K562 (cell line): Measurements from ENCODE around the gene ARHGAP10. TPM values are rescaled to one million over a fixed set of nuclear protein-coding genes. Genes with fewer than 3 reads are reported as not detected.

ENCODE experiments used
- C11orf30 ChIP-seq: fragments of 450-650 bp; IDR thresholded peaks from 2 replicates; pipeline ENCODE4 v1.6.1; 2016; ENCODE audit warnings: low read depth, mild to moderate bottlenecking
- CBX5 ChIP-seq: IDR thresholded peaks from 2 replicates; pipeline ENCODE4 v1.6.1; 2014; ENCODE audit warnings: low read depth, borderline replicate concordance
- CEBPG ChIP-seq, 3 experiments: fragments of 200-800 bp in 1 of 3; sonication (Bioruptor generic) in 1 of 3; sonication (generic) in 1 of 3; formaldehyde crosslinking in 1 of 3; IDR thresholded peaks in 2 of 3; conservative IDR thresholded peaks in 1 of 3; 2 replicates each; pipeline versions ENCODE4 v1.6.1 to v1.8.0; 2016 to 2022; ENCODE audit warnings: missing compliant biosample characterization in 2 of 3, missing genetic modification characterization in 2 of 3, mild to moderate bottlenecking in 1 of 3, missing genetic modification reagents in 1 of 3
- DPF2 ChIP-seq: fragments of 450-650 bp; IDR thresholded peaks from 2 replicates; pipeline ENCODE4 v1.6.1; 2016
- L3MBTL2 ChIP-seq: fragments of 450-650 bp; IDR thresholded peaks from 2 replicates; pipeline ENCODE4 v1.6.1; 2016; ENCODE audit warnings: mild to moderate bottlenecking, moderate library complexity
- PHF20 ChIP-seq: fragments of 450-650 bp; IDR thresholded peaks from 2 replicates; pipeline ENCODE4 v1.6.1; 2018; ENCODE audit not compliant: partially characterized antibody
- RBFOX2 ChIP-seq: fragments of 200-400 bp; formaldehyde crosslinking; IDR thresholded peaks from 2 replicates; pipeline ENCODE4 v1.6.1; 2017; ENCODE audit warnings: low read depth, mild to moderate bottlenecking, low read length, moderate library complexity
- SRSF9 ChIP-seq: fragments of 200-400 bp; formaldehyde crosslinking; IDR thresholded peaks from 2 replicates; pipeline ENCODE4 v1.6.1; 2017; ENCODE audit warnings: low read depth, low read length, borderline replicate concordance
- U2AF1 ChIP-seq: fragments of 200-400 bp; formaldehyde crosslinking; optimal IDR thresholded peaks from 2 replicates; pipeline ENCODE3; 2017; ENCODE audit warnings: mild to moderate bottlenecking, low read depth, low read length, moderate library complexity
- ZNF41 ChIP-seq: fragments of 250-450 bp; sonication (Bioruptor Pico); conservative IDR thresholded peaks from 2 replicates; pipeline ENCODE4 v1.4.0; 2020; ENCODE audit warnings: mild to moderate bottlenecking
- polyA plus RNA-seq, 8 experiments: library from polyadenylated mRNA; depleted of rRNA in 4 of 8; stranded (reverse) in 5 of 8; unstranded in 3 of 8; fragments of >200 nt; fragmentation: Nextera tagmentation in 2 of 8; fragmentation: Illumina TruSeq in 1 of 8; extraction: Ambion mirVana in 2 of 8; extraction: Trizol in 1 of 8; gene quantifications; 2 replicates each; pipeline versions ENCODE4 v1.2.1 to v1.2.3, GENCODE V29; 2011 to 2014; ENCODE audit warnings: inconsistent platforms in 1 of 8, missing spikeins in 1 of 8
- total RNA-seq, 7 experiments: library from RNA; depleted of rRNA in 6 of 7; stranded (reverse); fragments of >200 nt in 6 of 7; fragmentation: Illumina TruSeq in 2 of 7; extraction: Trizol in 2 of 7; gene quantifications; 2 replicates each; pipeline versions ENCODE4 v1.2.1 to v1.2.3, GENCODE V29; 2011 to 2021; ENCODE audit warnings: low replicate concordance in 1 of 7
- TF ChIP-seq, protein P1 (sequence below), 2 experiments: fragments of 450-650 bp; IDR thresholded peaks; 2 replicates each; pipeline ENCODE4 v1.6.1; 2018; ENCODE audit warnings: mild to moderate bottlenecking in 2 of 2, low read depth in 1 of 2; ENCODE audit not compliant: partially characterized antibody in 2 of 2
- TF ChIP-seq, protein P2 (sequence below), 2 experiments: fragments of 250-450 bp in 1 of 2; fragments of 450-650 bp in 1 of 2; sonication (Bioruptor Pico) in 1 of 2; IDR thresholded peaks; 2 replicates each; pipeline versions ENCODE4 v1.6.1 to v1.8.0; 2016 to 2021; ENCODE audit warnings: mild to moderate bottlenecking in 2 of 2, moderate library complexity in 2 of 2, missing compliant biosample characterization in 1 of 2, missing genetic modification characterization in 1 of 2
- TF ChIP-seq, protein P3 (sequence below): fragments of 450-650 bp; IDR thresholded peaks from 2 replicates; pipeline ENCODE4 v1.6.1; 2016; ENCODE audit warnings: borderline replicate concordance
- TF ChIP-seq, protein P4 (sequence below): fragments of 450-650 bp; IDR thresholded peaks from 2 replicates; pipeline ENCODE4 v1.6.1; 2017; ENCODE audit warnings: antibody characterized with exemption

Gene ARHGAP10
- total and polyA plus RNA-seq, 9 of the 15 experiments (the other 6 are each of a cell fraction or from before 2014, with no cell fraction given) = 0.03 to 0.22 (median 0.06) TPM; not detected in 3

DNA sequence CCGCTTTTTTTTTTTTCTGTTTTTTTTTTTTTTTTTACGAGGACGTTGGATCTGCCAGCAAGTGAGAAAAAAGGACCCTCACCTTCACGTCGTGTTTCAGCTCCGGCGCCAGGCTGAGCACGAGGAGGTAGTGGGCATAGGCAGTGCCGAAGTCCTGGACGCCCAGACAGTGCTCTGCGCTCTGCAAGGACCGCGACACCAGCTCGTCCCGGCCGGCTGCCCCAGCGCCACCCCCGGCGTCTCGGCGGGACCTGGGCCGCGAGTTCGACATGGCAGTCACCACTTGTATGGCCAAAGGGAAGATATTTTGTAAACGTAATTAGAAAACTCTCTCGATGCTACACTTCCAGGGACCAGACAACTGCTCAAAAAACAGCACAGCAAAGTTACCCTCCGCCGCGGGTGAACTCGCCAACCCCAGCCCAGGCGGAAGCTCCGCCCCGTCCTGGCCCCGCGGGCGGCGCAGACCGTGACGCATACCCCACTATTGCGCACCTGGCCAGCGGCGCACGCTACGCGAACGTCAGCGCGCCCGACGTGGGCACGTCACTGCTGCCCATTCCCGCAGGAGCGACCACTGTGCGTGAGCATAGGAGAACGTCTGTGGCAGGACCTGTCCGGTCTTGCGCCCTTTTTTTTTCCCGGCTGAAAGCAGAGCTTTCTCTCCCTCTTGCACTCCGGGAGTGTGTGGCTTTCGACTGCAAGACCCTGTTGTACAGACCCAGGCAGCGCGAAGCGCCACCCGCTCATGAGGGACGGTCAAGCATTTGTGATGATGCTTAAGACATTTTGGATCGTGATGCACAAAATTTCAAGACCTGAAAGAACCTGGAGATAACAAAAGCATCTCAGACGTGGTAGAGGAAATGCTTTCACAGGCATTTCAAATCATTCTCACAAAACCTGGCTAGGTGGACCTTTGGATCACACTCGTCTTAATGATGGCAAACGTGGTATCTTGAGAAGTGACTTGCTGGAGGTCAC lies 47.9 kb upstream of the ARHGAP10 start, which contains the start of gene PRMT9 (continued):
- TF ChIP-seq, protein P1, sequence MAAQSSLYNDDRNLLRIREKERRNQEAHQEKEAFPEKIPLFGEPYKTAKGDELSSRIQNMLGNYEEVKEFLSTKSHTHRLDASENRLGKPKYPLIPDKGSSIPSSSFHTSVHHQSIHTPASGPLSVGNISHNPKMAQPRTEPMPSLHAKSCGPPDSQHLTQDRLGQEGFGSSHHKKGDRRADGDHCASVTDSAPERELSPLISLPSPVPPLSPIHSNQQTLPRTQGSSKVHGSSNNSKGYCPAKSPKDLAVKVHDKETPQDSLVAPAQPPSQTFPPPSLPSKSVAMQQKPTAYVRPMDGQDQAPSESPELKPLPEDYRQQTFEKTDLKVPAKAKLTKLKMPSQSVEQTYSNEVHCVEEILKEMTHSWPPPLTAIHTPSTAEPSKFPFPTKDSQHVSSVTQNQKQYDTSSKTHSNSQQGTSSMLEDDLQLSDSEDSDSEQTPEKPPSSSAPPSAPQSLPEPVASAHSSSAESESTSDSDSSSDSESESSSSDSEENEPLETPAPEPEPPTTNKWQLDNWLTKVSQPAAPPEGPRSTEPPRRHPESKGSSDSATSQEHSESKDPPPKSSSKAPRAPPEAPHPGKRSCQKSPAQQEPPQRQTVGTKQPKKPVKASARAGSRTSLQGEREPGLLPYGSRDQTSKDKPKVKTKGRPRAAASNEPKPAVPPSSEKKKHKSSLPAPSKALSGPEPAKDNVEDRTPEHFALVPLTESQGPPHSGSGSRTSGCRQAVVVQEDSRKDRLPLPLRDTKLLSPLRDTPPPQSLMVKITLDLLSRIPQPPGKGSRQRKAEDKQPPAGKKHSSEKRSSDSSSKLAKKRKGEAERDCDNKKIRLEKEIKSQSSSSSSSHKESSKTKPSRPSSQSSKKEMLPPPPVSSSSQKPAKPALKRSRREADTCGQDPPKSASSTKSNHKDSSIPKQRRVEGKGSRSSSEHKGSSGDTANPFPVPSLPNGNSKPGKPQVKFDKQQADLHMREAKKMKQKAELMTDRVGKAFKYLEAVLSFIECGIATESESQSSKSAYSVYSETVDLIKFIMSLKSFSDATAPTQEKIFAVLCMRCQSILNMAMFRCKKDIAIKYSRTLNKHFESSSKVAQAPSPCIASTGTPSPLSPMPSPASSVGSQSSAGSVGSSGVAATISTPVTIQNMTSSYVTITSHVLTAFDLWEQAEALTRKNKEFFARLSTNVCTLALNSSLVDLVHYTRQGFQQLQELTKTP (IDR thresholded peaks at IDR 0.05; ENCODE audit: low read depth in 1 of 2, partially characterized antibody in 2 of 2) = peak in 1 of 2 experiments; percentile 51
- peak; percentile 80 for TF ChIP-seq PHF20
- TF ChIP-seq DPF2 = 0 out of 2 replicates have a peak, but pooled peaks have one; percentile 17
- peak; percentile 63 for TF ChIP-seq L3MBTL2
- TF ChIP-seq, protein P2, sequence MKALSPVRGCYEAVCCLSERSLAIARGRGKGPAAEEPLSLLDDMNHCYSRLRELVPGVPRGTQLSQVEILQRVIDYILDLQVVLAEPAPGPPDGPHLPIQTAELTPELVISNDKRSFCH (CRISPR knock-in tag; IDR thresholded peaks at IDR 0.05) = no peak
- TF ChIP-seq, protein P2 (tag; IDR thresholded peaks at IDR 0.05) = peak; percentile 36; the same call in 1 of the 2 replicates
- TF ChIP-seq CBX5 = no peak
- no peak for TF ChIP-seq ZNF41 (CRISPR knock-in tag)
- peak; percentile 94 for TF ChIP-seq RBFOX2
- peak; percentile 89 for TF ChIP-seq C11orf30
- no peak for TF ChIP-seq SRSF9
- TF ChIP-seq, protein P3, sequence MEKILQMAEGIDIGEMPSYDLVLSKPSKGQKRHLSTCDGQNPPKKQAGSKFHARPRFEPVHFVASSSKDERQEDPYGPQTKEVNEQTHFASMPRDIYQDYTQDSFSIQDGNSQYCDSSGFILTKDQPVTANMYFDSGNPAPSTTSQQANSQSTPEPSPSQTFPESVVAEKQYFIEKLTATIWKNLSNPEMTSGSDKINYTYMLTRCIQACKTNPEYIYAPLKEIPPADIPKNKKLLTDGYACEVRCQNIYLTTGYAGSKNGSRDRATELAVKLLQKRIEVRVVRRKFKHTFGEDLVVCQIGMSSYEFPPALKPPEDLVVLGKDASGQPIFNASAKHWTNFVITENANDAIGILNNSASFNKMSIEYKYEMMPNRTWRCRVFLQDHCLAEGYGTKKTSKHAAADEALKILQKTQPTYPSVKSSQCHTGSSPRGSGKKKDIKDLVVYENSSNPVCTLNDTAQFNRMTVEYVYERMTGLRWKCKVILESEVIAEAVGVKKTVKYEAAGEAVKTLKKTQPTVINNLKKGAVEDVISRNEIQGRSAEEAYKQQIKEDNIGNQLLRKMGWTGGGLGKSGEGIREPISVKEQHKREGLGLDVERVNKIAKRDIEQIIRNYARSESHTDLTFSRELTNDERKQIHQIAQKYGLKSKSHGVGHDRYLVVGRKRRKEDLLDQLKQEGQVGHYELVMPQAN = no peak
- TF ChIP-seq, protein P4, sequence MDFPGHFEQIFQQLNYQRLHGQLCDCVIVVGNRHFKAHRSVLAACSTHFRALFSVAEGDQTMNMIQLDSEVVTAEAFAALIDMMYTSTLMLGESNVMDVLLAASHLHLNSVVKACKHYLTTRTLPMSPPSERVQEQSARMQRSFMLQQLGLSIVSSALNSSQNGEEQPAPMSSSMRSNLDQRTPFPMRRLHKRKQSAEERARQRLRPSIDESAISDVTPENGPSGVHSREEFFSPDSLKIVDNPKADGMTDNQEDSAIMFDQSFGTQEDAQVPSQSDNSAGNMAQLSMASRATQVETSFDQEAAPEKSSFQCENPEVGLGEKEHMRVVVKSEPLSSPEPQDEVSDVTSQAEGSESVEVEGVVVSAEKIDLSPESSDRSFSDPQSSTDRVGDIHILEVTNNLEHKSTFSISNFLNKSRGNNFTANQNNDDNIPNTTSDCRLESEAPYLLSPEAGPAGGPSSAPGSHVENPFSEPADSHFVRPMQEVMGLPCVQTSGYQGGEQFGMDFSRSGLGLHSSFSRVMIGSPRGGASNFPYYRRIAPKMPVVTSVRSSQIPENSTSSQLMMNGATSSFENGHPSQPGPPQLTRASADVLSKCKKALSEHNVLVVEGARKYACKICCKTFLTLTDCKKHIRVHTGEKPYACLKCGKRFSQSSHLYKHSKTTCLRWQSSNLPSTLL = no peak
- no peak for TF ChIP-seq U2AF1
- peak; percentile 35; the same call in 1 of the 2 replicates for TF ChIP-seq CEBPG (CRISPR knock-in tag; IDR thresholded peaks at IDR 0.05)
- TF ChIP-seq CEBPG (tag; conservative IDR thresholded peaks at IDR 0.05 in 1 of 2, IDR thresholded peaks at IDR 0.05 in 1 of 2) = no peak
